Activated CD8-positive, alpha-beta T cell treated with anti-CD3 and anti-CD28 coated beads, Interleukin-2, amount 10 ng/mL, durations not matched to agents 7 days and 5 days (primary cell): ENCODE measurements around the gene FBXW12. TPM values are rescaled to one million over a fixed set of nuclear protein-coding genes. Genes with fewer than 3 reads are reported as not detected.

Source experiments
- ATAC-seq: fragments of 150-1000 bp; cut with Tn5 transposase; one replicate; pipeline ENCODE4 v1.10.0; 2021; ENCODE audit warnings: moderate library complexity
- CTCF ChIA-PET: fragments of 350-600 bp; sonication (Branson Sonifier 250); formaldehyde crosslinking; loops from one replicate; lab custom pipeline; 2021; ENCODE audit warnings: antibody characterized with exemption; lab: Charles Lee
- POLR2A ChIA-PET: fragments of 350-600 bp; sonication (Branson Sonifier 250); formaldehyde crosslinking; loops from one replicate; lab custom pipeline; 2021; ENCODE audit warnings: antibody characterized with exemption; lab: Charles Lee
- DNase-seq: peaks from one replicate; pipeline ENCODE4 v3.0.0-alpha.2; 2020
- H3K27ac Mint-ChIP-seq: one replicate; pipeline ENCODE4 v1.8.0; 2021; ENCODE audit warnings: mild to moderate bottlenecking, mixed read lengths
- H3K27me3 Mint-ChIP-seq: one replicate; pipeline ENCODE4 v1.8.0; 2021; ENCODE audit warnings: low read depth, mixed read lengths
- H3K36me3 Mint-ChIP-seq: one replicate; pipeline ENCODE4 v1.8.0; 2021; ENCODE audit warnings: low read depth, mixed read lengths
- H3K4me1 Mint-ChIP-seq: one replicate; pipeline ENCODE4 v1.8.0; 2021; ENCODE audit warnings: low read depth, mixed read lengths
- H3K4me3 Mint-ChIP-seq: one replicate; pipeline ENCODE4 v1.8.0; 2021; ENCODE audit warnings: mild to moderate bottlenecking, mixed read lengths
- H3K9me3 Mint-ChIP-seq: one replicate; pipeline ENCODE4 v1.8.0; 2022; ENCODE audit warnings: mixed read lengths; ENCODE audit not compliant: insufficient read depth
- total RNA-seq, 2 experiments: library from RNA; stranded (reverse); gene quantifications; one replicate each; pipeline ENCODE4 v1.2.3, GENCODE V29; 2021

The FBXW12 gene
- total RNA-seq, 2 experiments from 2014 or later: not detected

DNA sequence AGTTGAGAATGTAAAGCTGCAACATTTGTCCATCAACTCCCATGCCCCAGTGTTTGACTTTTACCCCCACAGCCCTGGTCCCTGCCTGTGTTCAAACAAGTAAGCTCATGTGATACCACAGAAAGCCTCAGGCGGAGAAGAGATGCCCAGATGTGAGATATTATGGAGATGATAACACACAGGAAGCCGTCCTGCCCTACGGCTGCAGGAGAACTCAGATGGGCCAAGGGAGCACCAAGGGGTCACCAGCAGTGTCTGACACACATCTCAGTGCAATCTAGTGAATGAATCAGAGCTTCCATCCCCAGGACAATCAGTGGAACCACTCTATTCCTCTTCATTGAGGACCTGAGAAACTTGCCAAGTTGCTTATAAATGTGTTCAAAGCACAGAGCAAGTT, 24.5 kb upstream of the FBXW12 start:
- Mint-ChIP-seq H3K4me3 (no peak overlapping the region), H3K4me1 (no peaks in the 10 kb centered on the region), H3K27me3 (peaks cover 24% of the 10 kb centered on the region), H3K36me3 (no peaks in the 10 kb centered on the region), H3K9me3 (no peaks in the 10 kb centered on the region), H3K27ac (no peak overlapping the region)
- ATAC-seq (no peak), DNase-seq (no peak)
- POLR2A ChIA-PET: no interaction called here
- CTCF ChIA-PET: no interaction called here

DNA sequence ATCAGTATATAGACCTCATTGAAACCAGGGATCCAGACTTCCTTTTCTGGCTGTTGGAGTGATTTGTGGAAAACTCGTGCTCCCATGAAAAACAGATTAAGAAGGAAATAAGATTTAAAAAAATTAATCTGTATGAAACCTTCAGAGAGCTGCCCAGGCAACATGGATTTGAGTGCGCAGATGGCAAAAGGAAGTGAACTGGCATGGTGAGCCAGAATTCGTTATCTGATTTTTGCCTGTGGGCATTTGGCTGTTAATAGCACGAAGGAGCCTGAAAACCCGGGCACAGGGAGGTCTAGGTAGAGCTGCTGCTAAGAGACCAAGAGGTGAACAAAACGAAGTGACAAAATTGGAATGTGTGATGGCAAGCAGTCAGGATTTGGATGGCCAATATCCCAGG, 19.5 kb upstream of the FBXW12 start:
- Mint-ChIP-seq H3K4me1 (no peaks in the 10 kb centered on the region), H3K4me3 (no peak overlapping the region), H3K27ac (no peak overlapping the region), H3K36me3 (no peaks in the 10 kb centered on the region), H3K27me3 (peaks cover 29% of the 10 kb centered on the region), H3K9me3 (no peaks in the 10 kb centered on the region)
- ChIA-PET CTCF (interaction anchor here (1.1 to 1.5 kb wide), 2 partner anchors 272 to 444 kb away, joined by 3 read pairs; no protein-coding TSS in a partner anchor), POLR2A (no interaction called here)
- DNase-seq (no peak), ATAC-seq (no peak)

DNA sequence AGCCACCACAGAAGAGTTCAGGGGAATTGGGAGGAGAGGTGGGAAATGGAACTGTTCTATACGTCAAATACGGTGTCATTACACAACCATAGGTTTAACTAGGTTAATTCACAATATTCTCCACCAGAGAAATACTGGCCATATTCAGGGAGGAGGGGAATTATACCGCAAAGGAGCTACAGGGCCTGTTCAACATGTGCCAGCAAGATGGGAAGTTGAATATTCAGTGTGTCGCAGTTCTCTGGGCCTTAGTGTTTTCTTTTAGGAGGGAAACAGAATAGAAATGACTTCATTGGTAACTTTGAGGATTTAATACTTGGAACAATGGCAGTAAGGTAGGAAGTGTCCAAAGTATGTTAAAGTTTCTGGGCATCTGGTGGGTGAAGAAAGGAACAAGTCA, 18.0 kb upstream of the FBXW12 start:
- H3K9me3 Mint-ChIP-seq: no peaks in the 10 kb centered on the region
- H3K27ac Mint-ChIP-seq: no peak overlapping the region
- CTCF ChIA-PET: interaction anchor here (1.5 kb wide), 1 partner anchor 47 kb away, joined by 3 read pairs; no protein-coding TSS in a partner anchor
- H3K27me3 Mint-ChIP-seq: peaks cover 25% of the 10 kb centered on the region
- no peaks in the 10 kb centered on the region for H3K4me1 Mint-ChIP-seq
- DNase-seq (no peak), ATAC-seq (no peak)
- POLR2A ChIA-PET: no interaction called here
- H3K4me3 Mint-ChIP-seq: no peak overlapping the region
- no peaks in the 10 kb centered on the region for H3K36me3 Mint-ChIP-seq

GRCh38 chr3:48356419-48356818, 15.6 kb upstream of the FBXW12 start:
- no peak for ATAC-seq
- H3K4me1 Mint-ChIP-seq: no peaks in the 10 kb centered on the region
- ChIA-PET POLR2A (no interaction called here), CTCF (interaction anchor here (1.1 to 1.3 kb wide), 2 partner anchors 80 to 83 kb away, joined by 3 read pairs; partner anchors contain the start of genes CCDC51 and TMA7)
- peaks cover 34% of the 10 kb centered on the region for H3K27me3 Mint-ChIP-seq
- no peak overlapping the region for H3K4me3 Mint-ChIP-seq
- no peak overlapping the region for H3K27ac Mint-ChIP-seq
- H3K9me3 Mint-ChIP-seq: peaks cover 9% of the 10 kb centered on the region
- H3K36me3 Mint-ChIP-seq: no peaks in the 10 kb centered on the region
- no peak for DNase-seq

GRCh38 chr3:48361928-48362327, 10.1 kb upstream of the FBXW12 start:
- peaks cover 26% of the 10 kb centered on the region for H3K27me3 Mint-ChIP-seq
- ChIA-PET CTCF (no interaction called here), POLR2A (no interaction called here)
- no peak overlapping the region for H3K27ac Mint-ChIP-seq
- no peaks in the 10 kb centered on the region for H3K4me1 Mint-ChIP-seq
- no peak for DNase-seq
- H3K36me3 Mint-ChIP-seq: no peaks in the 10 kb centered on the region
- peaks cover 12% of the 10 kb centered on the region for H3K9me3 Mint-ChIP-seq
- no peak overlapping the region for H3K4me3 Mint-ChIP-seq
- no peak for ATAC-seq

DNA sequence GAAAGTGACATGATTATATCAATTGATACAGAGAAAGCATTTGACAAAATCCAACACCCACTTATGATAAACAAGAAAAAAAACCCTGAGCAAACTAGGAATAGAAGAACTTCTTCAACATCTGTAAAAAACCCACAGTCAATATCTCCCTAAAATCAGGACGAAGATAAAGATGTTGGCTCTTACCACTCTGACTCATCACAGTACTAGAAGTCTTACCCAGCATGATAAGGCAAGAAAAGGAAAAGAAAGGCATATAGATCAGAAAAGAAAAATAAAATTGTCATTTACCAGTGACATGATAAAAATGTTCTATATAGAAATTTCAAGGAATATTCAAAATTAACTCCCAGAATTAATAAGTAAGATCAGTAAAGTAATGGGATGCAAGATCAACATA, 7.2 kb upstream of the FBXW12 start:
- DNase-seq (no peak), ATAC-seq (no peak)
- CTCF ChIA-PET: no interaction called here
- H3K4me3 Mint-ChIP-seq: no peak overlapping the region
- H3K4me1 Mint-ChIP-seq: no peaks in the 10 kb centered on the region
- H3K36me3 Mint-ChIP-seq: no peaks in the 10 kb centered on the region
- POLR2A ChIA-PET: no interaction called here
- peaks cover 9% of the 10 kb centered on the region for H3K9me3 Mint-ChIP-seq
- H3K27ac Mint-ChIP-seq: no peak overlapping the region
- H3K27me3 Mint-ChIP-seq: peaks cover 21% of the 10 kb centered on the region

DNA sequence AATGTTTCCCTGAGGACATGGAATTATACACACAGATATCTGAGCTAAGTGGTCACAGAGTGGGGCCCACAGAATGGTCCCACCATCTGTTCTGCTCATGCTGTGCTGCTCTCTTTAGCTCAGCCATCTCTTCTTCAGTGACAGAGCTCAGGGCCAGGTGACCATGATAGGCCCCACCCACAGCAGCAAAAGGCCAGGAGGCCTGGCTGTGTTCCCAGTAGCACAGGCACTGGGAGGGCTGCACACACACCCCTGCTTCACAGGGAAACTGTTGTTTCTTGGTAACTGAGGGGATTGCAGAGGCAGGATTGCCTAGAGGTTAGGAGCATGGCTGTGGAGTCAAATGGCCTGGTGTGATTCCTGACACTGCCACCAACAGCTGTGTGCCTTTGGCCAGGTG, 4.8 kb upstream of the FBXW12 start:
- POLR2A ChIA-PET: no interaction called here

DNA sequence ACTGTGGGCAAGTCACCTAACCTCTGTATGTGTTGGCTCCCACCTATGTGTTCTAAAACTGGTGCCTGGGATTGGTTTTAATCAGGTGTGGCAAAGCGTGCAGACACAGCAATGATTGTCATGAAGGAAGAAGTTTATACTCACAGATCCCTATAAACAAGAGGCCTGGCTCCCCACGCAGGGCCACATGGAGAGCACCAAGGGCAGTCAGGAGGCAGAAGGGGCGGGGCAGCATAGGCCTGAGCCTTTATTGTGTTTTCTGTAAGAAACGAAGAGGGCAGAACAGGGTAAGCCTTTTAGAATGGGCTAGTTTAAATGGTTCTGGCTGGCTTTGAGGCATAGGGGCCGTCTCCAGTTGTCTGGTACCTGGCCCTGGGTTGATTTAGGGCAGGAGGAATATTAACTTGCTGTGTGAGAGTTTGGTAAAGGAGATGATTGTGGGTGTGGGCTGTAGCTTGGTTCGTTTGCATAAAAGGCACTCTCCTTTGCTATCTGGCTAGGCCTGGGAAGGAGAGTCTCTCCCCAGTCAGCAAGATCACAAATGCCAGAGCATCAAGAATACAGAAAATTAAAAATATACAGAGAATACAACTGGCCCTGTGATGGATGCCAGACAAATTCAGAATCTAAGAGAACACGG, 2.2 kb upstream of the FBXW12 start:
- no peak for DNase-seq
- Mint-ChIP-seq H3K4me3 (no peak overlapping the region), H3K9me3 (no peaks in the 10 kb centered on the region), H3K4me1 (no peaks in the 10 kb centered on the region), H3K27ac (no peak overlapping the region), H3K36me3 (no peaks in the 10 kb centered on the region), H3K27me3 (peaks cover 9% of the 10 kb centered on the region)
- ChIA-PET POLR2A (no interaction called here), CTCF (interaction anchor here (1.6 kb wide), 1 partner anchor 66 kb away, joined by 3 read pairs; no protein-coding TSS in a partner anchor)
- ATAC-seq: no peak

More for the DNA sequence above, 4.8 kb upstream of the FBXW12 start:
- no peak for ATAC-seq
- DNase-seq: no peak
- no peak overlapping the region for H3K4me3 Mint-ChIP-seq
- CTCF ChIA-PET: interaction anchor here (0.6 kb wide), 1 partner anchor 69 kb away, joined by 3 read pairs; no protein-coding TSS in a partner anchor
- H3K27me3 Mint-ChIP-seq: peaks cover 10% of the 10 kb centered on the region
- H3K27ac Mint-ChIP-seq: no peak overlapping the region
- peaks cover 3% of the 10 kb centered on the region for H3K9me3 Mint-ChIP-seq
- H3K4me1 Mint-ChIP-seq: no peaks in the 10 kb centered on the region
- no peaks in the 10 kb centered on the region for H3K36me3 Mint-ChIP-seq

DNA sequence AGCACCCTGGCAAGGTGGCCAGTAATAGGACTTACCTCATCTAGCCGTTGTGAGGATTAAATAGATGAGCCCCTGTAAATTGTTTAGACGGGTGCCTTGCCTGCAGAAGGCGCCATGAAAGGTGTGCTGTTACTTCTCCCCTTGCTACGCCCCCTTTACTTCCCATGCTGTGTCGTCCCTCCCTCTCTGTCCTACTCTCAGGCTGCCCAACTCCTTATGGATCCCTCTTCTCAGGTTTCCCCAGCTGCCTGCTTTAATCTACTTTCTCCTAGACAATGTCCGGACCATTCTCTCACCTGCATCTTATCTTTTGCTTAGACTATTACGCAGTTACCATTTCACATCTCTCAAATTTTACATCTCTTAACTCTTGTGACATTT, 1.7 kb upstream of the FBXW12 start:
- H3K27ac Mint-ChIP-seq: no peak overlapping the region
- H3K4me1 Mint-ChIP-seq: no peaks in the 10 kb centered on the region
- H3K9me3 Mint-ChIP-seq: no peaks in the 10 kb centered on the region
- no peak for ATAC-seq
- peaks cover 6% of the 10 kb centered on the region for H3K27me3 Mint-ChIP-seq
- H3K36me3 Mint-ChIP-seq: no peaks in the 10 kb centered on the region
- DNase-seq: no peak
- no peak overlapping the region for H3K4me3 Mint-ChIP-seq
- POLR2A ChIA-PET: no interaction called here
- CTCF ChIA-PET: interaction anchor here (1.6 kb wide), 1 partner anchor 66 kb away, joined by 3 read pairs; no protein-coding TSS in a partner anchor

DNA sequence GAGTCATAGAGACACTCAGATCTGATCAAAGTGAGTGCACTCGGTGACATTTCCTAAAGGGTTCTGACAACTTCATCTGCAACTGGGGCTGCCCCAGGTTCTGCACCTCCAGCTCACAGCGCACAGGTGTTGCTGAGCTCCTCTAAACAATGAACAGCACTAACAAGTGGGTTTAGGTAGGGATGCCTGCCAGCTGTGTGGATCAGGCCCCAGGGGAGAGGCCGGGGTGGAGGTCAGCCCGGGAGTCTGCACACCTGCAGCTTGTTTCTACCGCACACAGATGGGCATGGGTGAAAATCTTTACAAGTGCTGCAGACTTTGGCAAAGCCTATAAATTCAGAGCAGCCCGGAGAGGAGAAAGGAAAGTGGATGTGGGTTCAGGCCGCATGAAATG, 355 bp downstream of the FBXW12 start:
- H3K36me3 Mint-ChIP-seq: no peaks in the 10 kb centered on the region
- ChIA-PET POLR2A (no interaction called here), CTCF (interaction anchor here (1.5 kb wide), 1 partner anchor 28 kb away, joined by 4 read pairs; no protein-coding TSS in a partner anchor)
- DNase-seq (no peak), ATAC-seq (no peak)
- H3K4me3 Mint-ChIP-seq: no peak overlapping the region
- no peaks in the 10 kb centered on the region for H3K9me3 Mint-ChIP-seq
- no peak overlapping the region for H3K27ac Mint-ChIP-seq
- H3K4me1 Mint-ChIP-seq: no peaks in the 10 kb centered on the region
- H3K27me3 Mint-ChIP-seq: peaks cover 3% of the 10 kb centered on the region

GRCh38 chr3:48372862-48373435, 930 bp downstream of the FBXW12 start:
- H3K4me1 Mint-ChIP-seq: no peaks in the 10 kb centered on the region
- no peak overlapping the region for H3K27ac Mint-ChIP-seq
- no peak for ATAC-seq
- H3K9me3 Mint-ChIP-seq: no peaks in the 10 kb centered on the region
- H3K4me3 Mint-ChIP-seq: no peak overlapping the region
- ChIA-PET POLR2A (no interaction called here), CTCF (interaction anchor here (1.5 kb wide), 1 partner anchor 28 kb away, joined by 4 read pairs; no protein-coding TSS in a partner anchor)
- DNase-seq: no peak
- H3K36me3 Mint-ChIP-seq: no peaks in the 10 kb centered on the region
- H3K27me3 Mint-ChIP-seq: peaks cover 5% of the 10 kb centered on the region

DNA sequence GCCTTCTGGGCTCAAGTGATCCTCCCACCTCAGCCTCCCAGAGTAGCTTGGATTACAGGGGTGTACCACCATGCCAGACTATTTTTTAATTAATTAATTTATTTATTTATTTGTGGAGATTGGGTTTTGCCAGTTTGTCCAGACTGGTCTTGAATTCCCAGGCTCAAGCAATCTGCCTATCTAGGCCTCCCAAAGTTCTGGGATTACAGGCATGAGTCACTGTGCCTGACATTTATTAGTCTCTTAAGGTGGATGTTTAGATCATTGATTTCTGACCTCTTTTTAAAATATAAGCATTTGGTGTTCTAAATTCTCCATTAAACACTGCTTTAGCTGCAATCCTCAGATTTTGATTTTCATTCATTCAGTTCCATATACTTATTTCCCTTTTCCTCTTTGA, 15.6 kb downstream of the FBXW12 start:
- ATAC-seq: no peak

More for the DNA sequence above, 15.6 kb downstream of the FBXW12 start:
- CTCF ChIA-PET: interaction anchor here (0.8 to 2.2 kb wide), 2 partner anchors 13 to 36 kb away, joined by 3 to 11 read pairs; no protein-coding TSS in a partner anchor
- no peaks in the 10 kb centered on the region for H3K9me3 Mint-ChIP-seq
- no peaks in the 10 kb centered on the region for H3K36me3 Mint-ChIP-seq
- H3K4me3 Mint-ChIP-seq: no peak overlapping the region
- H3K27ac Mint-ChIP-seq: no peak overlapping the region
- POLR2A ChIA-PET: no interaction called here
- H3K4me1 Mint-ChIP-seq: no peaks in the 10 kb centered on the region
- DNase-seq: no peak
- peaks cover 57% of the 10 kb centered on the region for H3K27me3 Mint-ChIP-seq
